Right lobe of liver (tissue), 6 donors: ENCODE data around the gene RAD9A. TPM values are rescaled to one million over a fixed set of nuclear protein-coding genes. Genes with fewer than 3 reads are reported as not detected.

Experiments used
- ATAC-seq, 4 donors: fragments of 200-7000 bp; cut with Tn5 transposase; one replicate each; pipeline ENCODE4 v1.9.1; 2020; ENCODE audit warnings: mild to moderate bottlenecking in 4 of 4, moderate library complexity in 4 of 4
- DNase-seq, 3 donors: peaks; one replicate each; pipeline ENCODE4 v3.0.0-alpha.2; 2020
- H3K27ac ChIP-seq, 3 donors: fragments of 200-600 bp; one replicate each; pipeline ENCODE4 v1.8.0; 2022
- H3K27me3 ChIP-seq, 2 donors: fragments of 200-600 bp; one replicate each; pipeline ENCODE4 v1.8.0; 2022
- H3K36me3 ChIP-seq, 4 donors: fragments of 200-600 bp; sonication (generic) in 1 of 4; one replicate each; pipeline versions ENCODE4 v1.5.1 to v1.8.0; 2017 to 2022; ENCODE audit warnings: control low read depth in 1 of 4
- H3K4me1 ChIP-seq, 4 donors: fragments of 200-600 bp; sonication (generic) in 1 of 4; one replicate each; pipeline versions ENCODE4 v1.5.1 to v1.8.0; 2017 to 2022; ENCODE audit warnings: control low read depth in 1 of 4
- H3K4me3 ChIP-seq, 3 donors: fragments of 200-600 bp; one replicate each; pipeline ENCODE4 v1.8.0; 2022
- H3K9me3 ChIP-seq, 4 donors: fragments of 200-600 bp; sonication (generic) in 1 of 4; one replicate each; pipeline versions ENCODE4 v1.5.1 to v1.8.0; 2017 to 2022; ENCODE audit warnings: control low read depth in 1 of 4
- POLR2A ChIP-seq: fragments of 450-650 bp; IDR thresholded peaks from one replicate; pipeline ENCODE4 v1.6.1; 2017; ENCODE audit warnings: antibody characterized with exemption, mild to moderate bottlenecking
- WGBS: methylation state at CpG from one replicate; pipeline ENCODE4 v1.1.6; 2018; ENCODE audit warnings: low coverage, low lambda C conversion rate; ENCODE audit not compliant: insufficient coverage; ENCODE audit errors: missing lambda C conversion rate; 5-methylcytosine and 5-hydroxymethylcytosine counted together
- intact Hi-C, 2 donors: fragments of 100-400 bp; cut with DNase I; formaldehyde crosslinking; loops; one replicate each; pipeline versions ENCODE4 v1.11.2 to v1.14.1; 2022
- total RNA-seq, 6 experiments: library from RNA; depleted of rRNA in 2 of 6; stranded (reverse); fragments of >200 nt in 2 of 6; fragmentation: NEBNext Ultra II Directional in 3 of 6; extraction: Animal tissue kit (Norgen Biotek cat#: 25700) in 3 of 6; gene quantifications; one replicate each; pipeline versions ENCODE4 v1.1.0 to v1.2.4, GENCODE V29; 2016 to 2023
- TF ChIP-seq, protein P1 (sequence below), 4 donors: fragments of 200-600 bp in 3 of 4; fragments of 450-650 bp in 1 of 4; IDR thresholded peaks; one replicate each; pipeline versions ENCODE4 v1.5.1 to v1.8.0; 2016 to 2022; ENCODE audit warnings: antibody characterized with exemption in 4 of 4, mild to moderate bottlenecking in 2 of 4
- donor health status: DM: no; HTN: yes; CAD: no.
- donor health status: DM: no; HTN: no; CAD: no.
- donor health status: DM: no; HTN: no; CAD: no.
- donor health status: DM: no; HTN: yes; CAD: no.
- donor health status: DM: no; HTN: yes; CAD: no.

RAD9A gene
- total RNA-seq, 6 experiments from 2014 or later, result 5.3 to 13.2 (median 6.2) TPM

DNA sequence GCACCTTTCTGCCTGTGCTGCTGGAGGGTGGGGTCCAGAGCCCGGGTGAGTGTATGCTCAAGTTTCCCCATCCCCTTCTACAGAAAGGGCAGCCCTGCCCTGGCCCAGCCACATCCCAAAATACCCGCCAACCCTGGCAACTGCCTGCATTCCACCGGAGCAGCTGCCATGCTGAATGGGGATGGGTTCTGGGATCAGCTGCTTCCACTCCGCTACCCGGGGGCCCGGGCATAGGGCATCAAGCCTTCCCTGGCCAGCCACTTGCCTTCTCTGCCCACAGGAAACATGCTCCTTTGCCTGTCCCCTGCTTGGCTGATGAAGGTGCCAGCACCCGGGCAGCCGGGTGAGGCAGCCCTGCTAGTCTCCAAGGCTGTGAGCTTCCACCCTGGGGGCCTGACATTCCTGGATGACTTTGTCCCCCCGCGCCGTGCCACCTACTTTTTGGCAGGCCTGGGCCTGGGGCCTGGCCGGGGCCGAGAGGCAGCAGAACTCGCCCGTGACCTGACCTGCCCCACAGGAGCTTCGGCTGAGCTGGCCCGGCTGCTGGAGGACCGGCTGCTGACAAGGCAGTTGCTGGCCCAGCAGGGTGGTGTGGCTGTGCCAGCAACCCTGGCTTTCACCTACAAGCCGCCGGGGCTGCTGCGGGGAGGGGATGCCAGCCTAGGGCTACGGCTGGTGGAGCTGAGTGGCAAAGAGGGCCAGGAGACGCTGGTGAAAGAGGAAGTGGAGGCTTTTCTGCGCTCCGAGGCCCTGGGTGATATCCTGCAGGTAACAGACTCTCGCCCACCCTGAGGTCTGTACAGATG is 26.9 kb downstream of the RAD9A start:
- TF ChIP-seq POLR2A, result no peak
- TF ChIP-seq, protein P1, sequence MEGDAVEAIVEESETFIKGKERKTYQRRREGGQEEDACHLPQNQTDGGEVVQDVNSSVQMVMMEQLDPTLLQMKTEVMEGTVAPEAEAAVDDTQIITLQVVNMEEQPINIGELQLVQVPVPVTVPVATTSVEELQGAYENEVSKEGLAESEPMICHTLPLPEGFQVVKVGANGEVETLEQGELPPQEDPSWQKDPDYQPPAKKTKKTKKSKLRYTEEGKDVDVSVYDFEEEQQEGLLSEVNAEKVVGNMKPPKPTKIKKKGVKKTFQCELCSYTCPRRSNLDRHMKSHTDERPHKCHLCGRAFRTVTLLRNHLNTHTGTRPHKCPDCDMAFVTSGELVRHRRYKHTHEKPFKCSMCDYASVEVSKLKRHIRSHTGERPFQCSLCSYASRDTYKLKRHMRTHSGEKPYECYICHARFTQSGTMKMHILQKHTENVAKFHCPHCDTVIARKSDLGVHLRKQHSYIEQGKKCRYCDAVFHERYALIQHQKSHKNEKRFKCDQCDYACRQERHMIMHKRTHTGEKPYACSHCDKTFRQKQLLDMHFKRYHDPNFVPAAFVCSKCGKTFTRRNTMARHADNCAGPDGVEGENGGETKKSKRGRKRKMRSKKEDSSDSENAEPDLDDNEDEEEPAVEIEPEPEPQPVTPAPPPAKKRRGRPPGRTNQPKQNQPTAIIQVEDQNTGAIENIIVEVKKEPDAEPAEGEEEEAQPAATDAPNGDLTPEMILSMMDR (IDR thresholded peaks at IDR 0.05), result no peak
- H3K36me3 ChIP-seq, result no peaks in the 10 kb centered on the region
- no peaks in the 10 kb centered on the region for H3K9me3 ChIP-seq
- intact Hi-C loops, result no loop called here
- DNase-seq (peak; percentile 64 to 84 (median 83)), ATAC-seq (peak; percentile 27 to 58 (median 42))
- no peaks in the 10 kb centered on the region for H3K27me3 ChIP-seq
- H3K27ac ChIP-seq, result no peak overlapping the region
- H3K4me1 ChIP-seq, result peaks cover 0 to 30% (median 11%) of the 10 kb centered on the region in 4 donors
- WGBS, result 13% methylated on average over 4 of the region's 26 CpGs
- no peak overlapping the region for H3K4me3 ChIP-seq

GRCh38 chr11:67419325-67420049 is 27.7 kb downstream of the RAD9A start:
- WGBS, result 40% methylated on average over 1 of the region's 21 CpGs
- no peak for DNase-seq
- ATAC-seq, result no peak
- Histone ChIP-seq H3K36me3 (no peaks in the 10 kb centered on the region), H3K9me3 (no peaks in the 10 kb centered on the region), H3K4me3 (no peak overlapping the region), H3K4me1 (peaks cover 0 to 30% (median 11%) of the 10 kb centered on the region in 4 donors), H3K27me3 (no peaks in the 10 kb centered on the region), H3K27ac (no peak overlapping the region)
- intact Hi-C loops, result no loop called here
- TF ChIP-seq POLR2A, result no peak
- TF ChIP-seq, protein P1 (IDR thresholded peaks at IDR 0.05), result no peak

- intact Hi-C loops, result no loop called here
- WGBS, result 56% methylated on average over 5 of the region's 15 CpGs
- no peak for DNase-seq
- Histone ChIP-seq H3K4me3 (peak overlapping the region; percentile 42 to 67 (median 60)), H3K27me3 (no peaks in the 10 kb centered on the region), H3K27ac (peak overlapping the region; percentile 58 to 79 (median 77)), H3K4me1 (peaks cover 0 to 27% (median 11%) of the 10 kb centered on the region in 4 donors), H3K9me3 (no peaks in the 10 kb centered on the region), H3K36me3 (no peaks in the 10 kb centered on the region)
- no peak for ATAC-seq
- TF ChIP-seq, protein P1 (IDR thresholded peaks at IDR 0.05), result no peak
- TF ChIP-seq POLR2A, result no peak
Measured at GRCh38 chr11:67420147-67420645, 28.4 kb downstream of the RAD9A start.

- Histone ChIP-seq H3K9me3 (no peaks in the 10 kb centered on the region), H3K36me3 (no peaks in the 10 kb centered on the region), H3K4me1 (peaks cover 0 to 21% (median 10%) of the 10 kb centered on the region in 4 donors), H3K27me3 (no peaks in the 10 kb centered on the region), H3K27ac (peak overlapping the region; percentile 58 to 79 (median 77)), H3K4me3 (peak overlapping the region; percentile 42 to 67 (median 60))
- intact Hi-C loops, result no loop called here
- TF ChIP-seq, protein P1 (IDR thresholded peaks at IDR 0.05), result peak in 1 of 4 donors; percentile 10
- peak; percentile 66 for TF ChIP-seq POLR2A
- peak; percentile 99 for DNase-seq
- WGBS, result 0% methylated on average over 5 of the region's 97 CpGs
- peak; percentile 92 to 97 (median 96) for ATAC-seq
Measured at GRCh38 chr11:67420646-67421429, 29.1 kb downstream of the RAD9A start.
